GM12872 (cell line): Measurements from ENCODE around the gene TMEM178B.

Source experiments
- CTCF ChIP-seq: IDR thresholded peaks from 3 replicates; pipeline ENCODE4 v1.5.1; 2011; ENCODE audit warnings: low read depth, mild to moderate bottlenecking, low read length, moderate library complexity; ENCODE audit not compliant: insufficient read depth

TMEM178B gene

GRCh38 chr7:141291541-141291940 lies 217.7 kb downstream of the TMEM178B start:
- TF ChIP-seq CTCF, result no peak

GRCh38 chr7:141294143-141294829 lies 220.4 kb downstream of the TMEM178B start:
- no peak for TF ChIP-seq CTCF

GRCh38 chr7:141295367-141295895 lies 221.6 kb downstream of the TMEM178B start:
- TF ChIP-seq CTCF, result no peak

GRCh38 chr7:141300816-141301215 lies 227.0 kb downstream of the TMEM178B start:
- TF ChIP-seq CTCF, result no peak

- TF ChIP-seq CTCF, result no peak
These were observed 227.7 kb downstream of the TMEM178B start for GRCh38 chr7:141301544-141301943.

GRCh38 chr7:141302617-141303016 lies 228.8 kb downstream of the TMEM178B start:
- no peak for TF ChIP-seq CTCF

GRCh38 chr7:141304291-141304690 lies 230.4 kb downstream of the TMEM178B start:
- TF ChIP-seq CTCF, result no peak

- TF ChIP-seq CTCF, result no peak
These were observed 232.2 kb downstream of the TMEM178B start for GRCh38 chr7:141306081-141306480.
